Medulla oblongata (tissue), 1 donor: ENCODE results near the gene TOM1.

ENCODE experiments used
- DNase-seq: peaks from one replicate; pipeline ENCODE4 v3.0.0-alpha.2; 2015; ENCODE audit errors: extremely low spot score

TOM1 gene

GRCh38 chr22:35324067-35324466 is 24.4 kb downstream of the TOM1 start:
- DNase-seq = no peak

GRCh38 chr22:35324762-35325161 is 25.1 kb downstream of the TOM1 start:
- DNase-seq = no peak

GRCh38 chr22:35325209-35325608 is 25.5 kb downstream of the TOM1 start:
- DNase-seq = no peak

DNA sequence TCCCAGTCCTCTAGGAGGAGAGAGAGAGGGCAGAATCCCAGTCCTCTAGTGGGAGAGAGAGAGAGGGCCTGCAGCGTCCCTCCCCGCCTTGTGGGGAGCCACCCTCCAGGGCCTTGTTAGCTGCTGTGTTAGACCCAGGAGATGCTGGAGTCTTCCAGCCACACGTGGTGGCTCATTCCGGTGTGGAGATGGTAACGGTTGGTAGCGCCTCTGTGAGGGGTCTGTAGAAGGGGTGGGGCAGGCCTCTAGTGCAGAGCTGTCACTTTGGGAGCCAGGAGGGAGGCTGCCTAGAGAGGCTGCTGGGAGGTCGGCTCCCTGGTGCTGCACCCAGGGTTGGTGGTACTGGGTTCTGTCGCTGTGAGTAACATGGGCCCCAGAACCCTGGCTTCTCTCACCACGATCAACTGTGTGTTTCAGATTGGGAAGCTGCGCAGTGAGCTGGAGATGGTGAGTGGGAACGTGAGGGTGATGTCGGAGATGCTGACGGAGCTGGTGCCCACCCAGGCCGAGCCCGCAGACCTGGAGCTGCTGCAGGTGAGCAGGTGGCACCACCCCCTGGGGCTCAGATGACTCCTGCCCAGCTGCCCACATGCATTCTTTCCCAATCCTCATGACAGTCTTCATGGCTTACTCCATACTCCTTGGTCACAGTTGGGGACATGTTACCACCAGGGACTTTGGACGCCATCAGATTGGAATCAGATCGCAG is 27.3 kb downstream of the TOM1 start:
- DNase-seq = no peak

DNA sequence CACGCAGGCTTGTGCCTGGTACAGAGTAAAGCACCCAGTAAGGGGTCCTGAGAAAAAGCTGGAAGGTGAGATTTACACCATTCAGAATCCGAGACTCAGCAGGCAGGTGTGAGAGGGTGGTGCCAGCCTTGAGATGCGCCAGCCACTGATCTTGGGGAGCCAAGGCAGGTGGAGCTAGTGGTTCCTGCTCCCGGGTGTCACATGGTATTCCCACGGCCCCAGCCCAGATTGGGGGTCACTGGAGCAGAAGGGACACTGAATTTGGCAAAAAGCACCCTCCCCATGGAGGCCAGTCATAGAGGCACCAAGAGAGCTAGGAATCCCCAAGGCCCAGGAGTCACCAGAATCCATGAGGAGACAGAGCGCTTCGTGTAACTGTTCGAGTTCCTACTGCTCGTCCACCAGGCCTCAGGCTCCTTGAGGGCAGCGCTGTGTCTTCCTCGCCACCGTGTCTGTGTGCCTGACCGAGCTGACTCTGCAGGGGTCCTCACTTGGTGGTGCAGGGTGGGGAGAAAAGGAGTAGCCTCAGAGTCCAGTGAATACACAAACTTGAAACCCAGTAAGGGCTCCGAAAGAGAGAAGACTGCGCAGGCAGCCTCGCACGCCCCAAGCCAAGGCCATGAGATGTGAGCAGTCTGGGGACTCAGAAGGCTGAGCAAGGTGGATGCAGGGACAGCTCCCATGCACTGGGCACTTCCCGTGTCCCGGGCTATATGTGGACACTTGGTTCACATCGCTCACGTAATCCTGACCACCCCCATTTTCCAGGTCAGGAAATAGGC is 28.2 kb downstream of the TOM1 start:
- DNase-seq = no peak

GRCh38 chr22:35328472-35328885 is 28.8 kb downstream of the TOM1 start:
- no peak for DNase-seq

- no peak for DNase-seq
These were observed 29.6 kb downstream of the TOM1 start for GRCh38 chr22:35329114-35329847.

GRCh38 chr22:35330258-35330861 is 30.7 kb downstream of the TOM1 start:
- DNase-seq = peak; percentile 41

GRCh38 chr22:35332278-35332677 is 32.6 kb downstream of the TOM1 start:
- no peak for DNase-seq

- no peak for DNase-seq
These were observed 33.5 kb downstream of the TOM1 start for GRCh38 chr22:35333220-35333619.

- DNase-seq = no peak
These were observed 34.3 kb downstream of the TOM1 start for GRCh38 chr22:35334004-35334403.

GRCh38 chr22:35335468-35335867 is 35.8 kb downstream of the TOM1 start:
- DNase-seq = no peak

DNA sequence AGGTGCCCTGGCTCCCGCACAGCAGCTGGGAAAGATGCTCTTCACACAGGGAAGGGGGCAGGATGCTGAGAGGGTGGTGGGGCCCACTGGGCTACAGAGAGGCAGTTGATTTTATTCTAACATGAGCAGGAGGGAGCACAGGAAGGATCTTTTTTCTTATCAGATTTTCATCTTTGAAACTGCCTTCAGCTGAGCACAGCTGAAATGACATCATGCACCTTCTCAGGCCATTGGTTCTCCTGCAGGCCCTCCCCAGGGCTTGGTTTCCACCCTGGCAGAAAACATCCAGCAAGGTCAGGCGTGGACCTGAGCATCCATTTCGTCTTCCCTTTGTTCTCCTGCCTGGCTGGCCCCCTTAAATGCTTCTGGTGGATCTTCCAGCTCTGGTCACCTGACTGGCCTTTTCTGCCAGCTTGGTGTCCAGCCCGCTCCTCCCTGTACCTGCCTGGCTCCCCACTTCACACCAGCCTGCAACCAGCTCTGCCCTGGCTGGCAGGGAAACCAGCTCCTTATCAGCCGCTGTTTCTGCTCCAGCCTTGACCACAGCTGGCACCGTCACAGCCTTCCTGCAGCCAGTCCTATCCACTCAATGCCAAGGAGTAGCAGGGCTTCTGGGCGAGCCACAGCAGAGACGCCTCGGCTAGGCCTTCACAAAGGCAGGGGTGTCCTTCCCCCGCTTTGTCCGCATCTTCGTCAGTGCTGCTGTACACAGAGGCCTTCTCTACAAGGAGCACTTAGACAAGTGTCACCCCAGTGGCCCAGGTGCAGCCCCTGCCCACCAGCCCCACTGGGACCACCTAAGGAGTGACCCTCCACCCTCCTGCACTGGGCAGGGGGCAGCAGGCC is 36.5 kb downstream of the TOM1 start:
- DNase-seq = no peak

- no peak for DNase-seq
These were observed 38.2 kb downstream of the TOM1 start for GRCh38 chr22:35337932-35338331.

DNA sequence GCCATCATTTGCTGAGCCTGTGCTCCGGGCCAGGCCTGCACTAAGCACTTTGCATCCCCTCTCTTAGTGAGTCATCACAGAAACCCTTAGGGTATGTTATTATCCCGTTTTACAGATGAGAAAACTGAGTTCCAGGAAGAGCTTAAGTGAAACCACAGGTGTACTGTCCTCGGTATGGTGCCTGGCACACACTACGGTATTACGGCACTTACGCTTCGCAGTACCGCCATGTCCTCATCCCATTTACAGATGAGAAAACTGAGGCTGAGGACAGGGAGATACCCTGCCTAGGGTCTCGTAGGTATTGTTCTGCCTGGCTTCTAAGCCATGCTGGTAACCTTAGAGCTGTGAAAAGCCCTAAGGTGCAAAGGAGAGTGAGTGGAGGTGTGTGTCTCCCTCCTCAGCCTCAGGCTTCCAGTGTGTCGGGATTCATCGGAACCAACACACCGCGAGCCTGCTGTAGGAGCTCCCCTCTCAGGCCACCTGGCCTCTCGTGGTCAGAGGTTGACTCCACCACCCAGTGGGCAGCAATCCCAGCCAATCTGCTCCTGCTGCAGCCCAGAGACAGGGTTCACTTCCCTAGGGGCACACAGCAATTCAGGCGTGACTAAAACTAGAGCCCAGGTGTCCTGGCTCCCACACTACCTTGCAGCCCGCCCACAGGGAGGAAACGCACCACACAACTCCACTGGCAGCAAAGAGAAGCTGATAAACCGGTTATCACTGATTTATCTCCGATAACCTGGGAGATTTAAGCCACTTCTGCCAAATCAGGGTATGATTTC is 41.6 kb downstream of the TOM1 start:
- no peak for DNase-seq

- DNase-seq = no peak
These were observed 42.7 kb downstream of the TOM1 start for GRCh38 chr22:35342390-35342789.

DNA sequence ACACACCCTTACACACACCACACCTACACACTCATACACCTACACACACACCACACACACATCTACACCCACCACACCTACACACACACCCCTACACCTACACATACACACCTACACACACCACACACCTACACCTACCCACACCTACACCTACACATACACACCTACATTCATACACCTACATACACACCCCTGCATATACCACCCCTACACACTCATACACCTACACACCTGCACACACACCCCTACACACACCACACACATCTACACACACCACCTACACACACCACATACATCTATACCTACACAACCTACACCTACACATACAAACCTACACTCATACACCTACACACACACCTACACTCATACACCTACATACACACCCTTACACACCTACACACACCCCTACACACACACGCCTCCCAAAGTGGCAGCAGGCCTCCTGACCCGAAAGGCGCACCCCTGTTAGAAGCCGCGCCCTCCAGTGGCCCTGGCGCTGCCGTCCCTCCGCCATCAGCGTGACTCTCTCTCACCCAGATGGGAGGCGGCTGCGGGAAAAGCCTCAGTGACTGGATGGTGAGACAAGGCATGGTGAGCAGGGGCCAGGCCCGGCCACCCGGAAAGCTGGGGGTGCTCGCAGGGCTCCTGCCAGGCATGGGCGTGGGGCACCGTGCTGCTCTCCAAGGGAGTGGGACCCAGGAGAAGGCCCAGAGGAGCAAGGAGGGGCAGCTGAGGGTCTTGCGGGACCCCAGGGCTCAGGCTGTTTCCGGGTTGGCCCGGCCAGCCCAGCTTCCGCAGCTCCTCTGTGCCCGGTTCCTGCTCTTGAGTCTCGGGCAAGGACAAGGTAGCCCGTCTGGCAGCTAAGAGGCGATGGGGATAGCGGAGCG is 44.2 kb downstream of the TOM1 start:
- DNase-seq = no peak

DNA sequence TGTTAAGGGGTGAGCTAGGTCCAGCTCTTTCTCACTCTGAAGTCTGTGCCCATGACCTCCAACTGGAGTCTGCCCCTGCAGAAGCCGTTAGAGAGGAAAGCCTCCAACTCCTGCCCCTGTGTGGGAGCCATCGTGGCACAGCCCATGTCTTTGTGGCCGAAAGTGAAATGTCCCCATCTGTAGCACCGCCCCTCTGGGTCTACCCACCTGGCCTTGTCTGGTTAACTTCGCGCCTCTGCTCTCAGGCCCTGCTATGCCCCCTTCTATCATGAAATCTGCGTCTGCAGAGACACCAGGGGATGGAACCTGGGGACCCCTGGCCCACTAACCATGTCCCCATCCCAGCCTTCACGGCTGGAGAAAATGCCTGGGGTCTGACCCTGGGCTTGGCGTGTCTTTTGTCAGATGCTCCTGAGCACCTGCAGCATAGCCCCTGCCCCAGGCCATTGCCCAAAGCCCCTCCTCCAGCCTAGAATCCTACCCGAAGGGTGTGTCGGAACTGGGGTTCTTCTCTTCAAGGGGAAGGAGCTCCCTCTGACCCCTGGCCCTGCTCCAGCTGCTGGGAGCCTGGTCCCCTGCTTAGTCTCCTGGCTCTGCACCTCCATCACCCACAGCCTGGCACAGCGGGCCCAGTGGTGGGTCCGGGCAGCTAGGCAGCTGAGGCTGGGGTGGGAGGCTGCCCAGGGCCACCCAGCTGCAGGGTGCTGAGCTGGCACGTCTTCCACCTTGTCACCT is 45.4 kb downstream of the TOM1 start:
- DNase-seq = no peak
